Effector memory CD8-positive, alpha-beta T cell (primary cell): ENCODE results near the gene CRIM1.

ENCODE experiments used
- ATAC-seq: fragments of 150-1000 bp; cut with Tn5 transposase; replicated peaks from 2 replicates; pipeline ENCODE4 v1.10.0; 2021; ENCODE audit warnings: mild to moderate bottlenecking, moderate library complexity
- DNase-seq, 3 experiments: peaks; one replicate each; pipeline ENCODE4 v3.0.0; 2021
- H3K27ac Mint-ChIP-seq, 2 donors: one replicate each; pipeline ENCODE4 v1.8.0; 2022; ENCODE audit warnings: mild to moderate bottlenecking in 2 of 2, mixed read lengths in 2 of 2, moderate library complexity in 2 of 2
- H3K27me3 Mint-ChIP-seq, 2 donors: one replicate each; pipeline ENCODE4 v1.8.0; 2022; ENCODE audit warnings: mixed read lengths in 2 of 2
- H3K36me3 Mint-ChIP-seq: one replicate; pipeline ENCODE4 v1.8.0; 2022; ENCODE audit warnings: mild to moderate bottlenecking, moderate library complexity, mixed read lengths; ENCODE audit not compliant: insufficient read depth
- H3K4me1 Mint-ChIP-seq, 2 donors: one replicate each; pipeline ENCODE4 v1.8.0; 2022; ENCODE audit warnings: low read depth in 2 of 2, mixed read lengths in 2 of 2
- H3K4me3 Mint-ChIP-seq, 2 donors: one replicate each; pipeline ENCODE4 v1.8.0; 2022; ENCODE audit warnings: mild to moderate bottlenecking in 2 of 2, mixed read lengths in 2 of 2, moderate library complexity in 2 of 2
- H3K9me3 Mint-ChIP-seq, 2 donors: one replicate each; pipeline ENCODE4 v1.8.0; 2022; ENCODE audit warnings: mixed read lengths in 2 of 2

The CRIM1 gene

GRCh38 chr2:36540986-36541754, 185.6 kb downstream of the CRIM1 start:
- Mint-ChIP-seq H3K4me3 (no peak overlapping the region), H3K9me3 (no peaks in the 10 kb centered on the region), H3K27ac (no peak overlapping the region), H3K36me3 (no peaks in the 10 kb centered on the region), H3K27me3 (no peaks in the 10 kb centered on the region), H3K4me1 (peaks cover 0 to 3% of the 10 kb centered on the region in 2 donors)
- ATAC-seq (no peak), DNase-seq (no peak)

DNA sequence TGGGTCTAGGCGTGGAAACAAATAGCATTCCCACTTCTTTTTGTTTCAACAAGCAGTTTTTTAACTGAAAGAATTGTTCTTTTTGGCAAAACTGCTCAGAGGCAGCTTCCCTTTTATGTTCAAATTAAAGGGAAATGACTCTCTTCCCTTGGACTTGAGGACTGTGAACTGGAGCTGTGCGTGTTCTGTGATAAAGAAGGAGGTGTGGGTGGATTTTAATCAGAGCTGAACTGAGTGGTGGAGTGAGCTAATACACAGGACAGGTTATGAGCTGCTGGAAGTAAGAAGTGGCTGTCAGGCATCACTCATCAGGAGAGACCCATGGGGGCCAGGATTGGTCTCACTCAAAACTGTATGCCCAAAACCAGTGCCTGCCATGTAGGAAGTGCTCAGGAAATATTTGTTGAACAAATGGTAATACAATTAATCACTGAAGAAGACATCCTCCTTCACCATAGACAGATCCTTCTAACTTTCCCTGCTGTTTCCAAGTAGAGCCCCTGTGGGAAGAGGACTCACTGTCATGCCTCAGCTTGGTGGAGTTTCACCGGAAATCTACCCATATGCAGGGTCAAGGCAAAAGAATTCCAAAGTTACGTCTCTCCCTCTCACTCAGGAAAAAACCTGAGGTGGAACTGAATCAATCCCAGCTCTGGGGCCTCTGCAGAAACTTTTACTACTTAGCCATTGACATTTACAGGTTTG, 186.5 kb downstream of the CRIM1 start:
- Mint-ChIP-seq H3K36me3 (peaks cover 7% of the 10 kb centered on the region), H3K4me1 (no peaks in the 10 kb centered on the region), H3K27ac (no peak overlapping the region), H3K9me3 (no peaks in the 10 kb centered on the region), H3K27me3 (no peaks in the 10 kb centered on the region), H3K4me3 (no peak overlapping the region)
- no peak for ATAC-seq
- no peak for DNase-seq

DNA sequence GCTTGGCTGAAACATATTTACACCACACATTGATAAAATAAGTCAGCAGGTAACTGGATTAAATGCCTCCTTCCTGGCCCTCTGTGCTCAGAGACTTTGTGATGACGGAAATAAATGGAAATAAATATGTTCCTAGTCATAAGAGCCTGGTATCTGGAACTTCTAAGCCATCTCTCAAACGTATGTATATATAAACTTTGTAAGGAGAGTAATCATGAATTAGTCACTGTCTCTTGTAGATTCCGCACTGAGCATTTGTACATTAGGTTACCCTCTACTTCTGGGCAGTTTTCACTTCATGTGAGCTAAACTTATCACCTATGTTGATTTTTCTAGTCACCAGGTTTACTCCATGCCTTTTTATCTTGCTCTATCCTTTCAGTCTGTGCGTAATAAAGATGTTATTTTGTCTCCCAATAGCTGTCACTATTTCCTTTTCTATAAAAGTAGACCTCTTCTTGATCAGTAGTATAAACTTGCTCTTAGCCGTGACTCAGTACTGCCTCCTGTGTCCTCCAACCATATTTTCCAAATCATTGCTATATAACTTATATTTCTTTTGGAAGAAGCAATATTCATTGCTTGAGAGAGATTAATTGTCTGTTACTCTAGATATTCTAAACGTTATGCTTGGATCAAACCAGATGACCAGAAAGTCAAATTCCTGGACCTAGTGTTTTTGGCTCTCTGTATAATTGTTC, 189.2 kb downstream of the CRIM1 start:
- Mint-ChIP-seq H3K27me3 (no peaks in the 10 kb centered on the region), H3K9me3 (no peaks in the 10 kb centered on the region), H3K27ac (no peak overlapping the region), H3K36me3 (peaks cover 24% of the 10 kb centered on the region), H3K4me3 (no peak overlapping the region), H3K4me1 (peaks cover 0 to 4% of the 10 kb centered on the region in 2 donors)
- DNase-seq: no peak
- ATAC-seq: no peak

DNA sequence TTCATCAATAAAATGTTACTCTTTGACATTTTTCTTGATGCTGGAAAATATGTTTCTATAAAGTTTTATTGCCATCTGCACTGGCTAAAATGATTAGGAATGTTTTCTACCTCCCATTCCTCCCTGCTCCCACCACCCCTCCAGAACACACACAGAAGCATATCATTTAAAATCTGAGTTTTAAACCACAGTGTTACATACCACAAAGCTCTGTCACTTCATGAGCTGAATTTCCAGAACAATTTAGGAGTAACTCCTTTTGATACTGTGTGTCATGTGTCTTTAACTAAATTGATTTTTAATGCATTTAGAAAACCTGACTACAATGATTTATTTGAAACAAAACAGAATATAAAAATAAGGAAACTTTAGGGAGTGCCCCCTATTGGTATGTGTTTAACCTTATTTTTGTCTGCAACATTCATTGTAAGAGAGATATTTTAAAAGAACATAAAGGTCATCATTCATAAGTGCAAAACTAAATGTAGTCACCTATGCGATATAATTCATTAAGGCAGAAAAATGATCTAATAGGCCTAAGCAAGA, 190.4 kb downstream of the CRIM1 start:
- no peak for DNase-seq
- peaks cover 0 to 4% of the 10 kb centered on the region in 2 donors for H3K4me1 Mint-ChIP-seq
- H3K4me3 Mint-ChIP-seq: no peak overlapping the region
- no peak for ATAC-seq
- H3K36me3 Mint-ChIP-seq: peaks cover 27% of the 10 kb centered on the region
- no peaks in the 10 kb centered on the region for H3K27me3 Mint-ChIP-seq
- no peak overlapping the region for H3K27ac Mint-ChIP-seq
- H3K9me3 Mint-ChIP-seq: no peaks in the 10 kb centered on the region

DNA sequence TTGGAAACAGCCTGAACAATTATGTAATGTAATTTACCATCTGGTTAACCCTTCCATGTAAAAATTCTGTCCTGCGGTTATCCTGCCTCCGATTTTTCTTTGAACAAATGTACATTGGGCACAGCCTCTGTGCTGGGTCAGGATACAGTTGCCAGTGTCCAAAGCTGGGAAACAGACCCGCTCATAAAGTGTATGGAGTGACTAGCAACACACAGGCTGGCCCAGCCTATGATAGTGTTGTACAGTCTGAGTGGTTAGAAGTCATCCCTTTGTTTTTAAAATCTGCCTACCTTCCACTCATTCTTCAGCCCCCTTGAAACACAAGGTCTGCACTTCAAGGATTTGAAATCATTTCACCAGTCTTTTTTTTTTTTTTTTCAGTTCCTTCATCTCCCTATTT, 192.3 kb downstream of the CRIM1 start:
- ATAC-seq: no peak
- no peak overlapping the region for H3K27ac Mint-ChIP-seq
- H3K4me1 Mint-ChIP-seq: peaks cover 0 to 4% of the 10 kb centered on the region in 2 donors
- no peaks in the 10 kb centered on the region for H3K27me3 Mint-ChIP-seq
- H3K36me3 Mint-ChIP-seq: peaks cover 37% of the 10 kb centered on the region
- no peaks in the 10 kb centered on the region for H3K9me3 Mint-ChIP-seq
- no peak for DNase-seq
- H3K4me3 Mint-ChIP-seq: no peak overlapping the region

- H3K36me3 Mint-ChIP-seq: peaks cover 43% of the 10 kb centered on the region
These were observed 193.6 kb downstream of the CRIM1 start for GRCh38 chr2:36549165-36549574.

DNA sequence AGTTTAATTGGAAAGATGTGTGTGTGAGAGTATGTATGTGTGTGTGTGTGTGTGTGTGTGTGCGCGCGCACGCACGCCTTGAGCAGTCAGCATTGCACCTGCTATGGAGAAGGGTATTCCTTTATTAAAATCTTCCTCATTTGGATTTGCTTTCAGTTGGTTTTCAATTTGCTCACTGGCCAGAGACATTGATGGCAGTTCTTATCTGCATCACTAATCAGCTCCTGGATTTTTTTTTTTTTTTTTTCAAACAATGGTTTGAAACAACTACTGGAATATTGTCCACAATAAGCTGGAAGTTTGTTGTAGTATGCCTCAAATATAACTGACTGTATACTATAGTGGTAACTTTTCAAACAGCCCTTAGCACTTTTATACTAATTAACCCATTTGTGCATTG, 194.4 kb downstream of the CRIM1 start:
- Mint-ChIP-seq H3K4me1 (peaks cover 0 to 4% of the 10 kb centered on the region in 2 donors), H3K36me3 (peaks cover 46% of the 10 kb centered on the region), H3K27me3 (no peaks in the 10 kb centered on the region), H3K9me3 (no peaks in the 10 kb centered on the region), H3K4me3 (no peak overlapping the region), H3K27ac (peak overlapping the region in 1 of 2 donors; percentile 89)
- DNase-seq (no peak), ATAC-seq (no peak)

More at GRCh38 chr2:36549165-36549574, 193.6 kb downstream of the CRIM1 start:
- Mint-ChIP-seq H3K27ac (peak overlapping the region; percentile 19 to 89), H3K9me3 (no peaks in the 10 kb centered on the region), H3K4me1 (peaks cover 0 to 4% of the 10 kb centered on the region in 2 donors), H3K27me3 (no peaks in the 10 kb centered on the region), H3K4me3 (no peak overlapping the region)
- ATAC-seq (no peak), DNase-seq (no peak)

GRCh38 chr2:36553683-36554082, 198.1 kb downstream of the CRIM1 start:
- Mint-ChIP-seq H3K9me3 (no peaks in the 10 kb centered on the region), H3K4me3 (no peak overlapping the region), H3K36me3 (peaks cover 34% of the 10 kb centered on the region), H3K27me3 (no peaks in the 10 kb centered on the region), H3K4me1 (peaks cover 0 to 4% of the 10 kb centered on the region in 2 donors), H3K27ac (no peak overlapping the region)
- DNase-seq: no peak
- no peak for ATAC-seq

DNA sequence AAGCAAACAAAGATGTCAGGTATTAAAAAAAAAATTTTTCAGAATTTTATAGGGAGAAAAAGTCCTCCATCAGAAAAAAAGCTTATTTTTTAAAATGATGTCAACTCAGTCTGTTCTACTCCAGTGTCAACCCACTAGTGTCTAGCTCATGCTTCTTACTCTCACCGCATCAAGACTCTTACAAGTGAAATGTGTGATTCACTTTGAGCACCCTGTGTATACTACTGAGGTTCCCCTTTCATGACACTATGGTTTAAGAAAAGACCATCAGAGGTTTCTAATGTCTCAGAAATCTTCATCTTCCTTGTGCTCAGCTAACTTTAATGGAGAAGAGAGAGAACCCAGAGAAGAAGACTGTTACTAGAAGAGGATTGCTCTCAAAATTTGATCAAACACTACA, 199.0 kb downstream of the CRIM1 start:
- H3K36me3 Mint-ChIP-seq: peaks cover 37% of the 10 kb centered on the region
- peaks cover 0 to 2% of the 10 kb centered on the region in 2 donors for H3K4me1 Mint-ChIP-seq
- peak overlapping the region in 1 of 2 donors; percentile 3 for H3K27ac Mint-ChIP-seq
- no peaks in the 10 kb centered on the region for H3K27me3 Mint-ChIP-seq
- no peak for DNase-seq
- no peaks in the 10 kb centered on the region for H3K9me3 Mint-ChIP-seq
- no peak for ATAC-seq
- H3K4me3 Mint-ChIP-seq: no peak overlapping the region

DNA sequence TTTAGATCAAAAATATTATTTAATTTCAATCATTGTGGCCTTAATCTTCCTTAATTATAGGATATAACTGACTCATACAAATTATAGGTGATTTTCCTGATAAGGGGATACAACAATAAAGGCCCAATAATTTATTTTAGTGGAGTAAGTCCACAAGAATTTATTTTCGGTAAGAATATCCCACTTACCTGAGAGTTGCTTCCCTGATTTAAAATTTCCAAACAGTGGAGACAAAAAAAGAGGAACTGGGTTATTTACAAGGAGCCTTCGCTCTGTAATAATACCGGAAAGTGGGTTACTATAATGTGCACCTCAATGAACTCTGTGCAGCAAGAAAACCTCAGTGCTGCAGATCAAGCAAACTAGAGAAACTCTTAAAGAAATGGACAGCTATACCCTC, 200.2 kb downstream of the CRIM1 start:
- DNase-seq: no peak
- Mint-ChIP-seq H3K9me3 (no peaks in the 10 kb centered on the region), H3K27ac (no peak overlapping the region), H3K4me1 (peaks cover 0 to 3% of the 10 kb centered on the region in 2 donors), H3K4me3 (no peak overlapping the region), H3K27me3 (no peaks in the 10 kb centered on the region), H3K36me3 (peaks cover 34% of the 10 kb centered on the region)
- ATAC-seq: no peak

DNA sequence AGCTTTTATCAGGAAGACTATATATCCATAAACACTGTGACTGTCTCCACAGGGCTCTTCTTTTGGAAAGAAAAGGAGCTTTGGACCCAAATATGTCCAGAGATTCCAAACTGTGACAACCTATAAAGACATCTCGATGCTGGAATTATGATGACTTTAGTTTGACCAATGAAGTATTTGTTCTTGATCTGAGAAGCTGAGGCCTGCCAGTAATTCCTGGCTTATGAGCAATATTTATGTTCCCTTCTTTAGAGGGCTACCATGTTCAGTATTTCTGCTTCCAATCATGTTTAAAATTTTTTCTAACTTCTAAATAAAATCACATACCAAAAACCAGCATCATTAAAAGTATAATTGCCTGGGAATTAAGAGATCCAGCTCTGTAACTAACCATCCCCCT, 201.3 kb downstream of the CRIM1 start:
- no peak overlapping the region for H3K4me3 Mint-ChIP-seq
- no peaks in the 10 kb centered on the region for H3K27me3 Mint-ChIP-seq
- no peak for ATAC-seq
- H3K9me3 Mint-ChIP-seq: no peaks in the 10 kb centered on the region
- H3K27ac Mint-ChIP-seq: no peak overlapping the region
- peaks cover 0 to 5% of the 10 kb centered on the region in 2 donors for H3K4me1 Mint-ChIP-seq
- peaks cover 34% of the 10 kb centered on the region for H3K36me3 Mint-ChIP-seq
- no peak for DNase-seq

DNA sequence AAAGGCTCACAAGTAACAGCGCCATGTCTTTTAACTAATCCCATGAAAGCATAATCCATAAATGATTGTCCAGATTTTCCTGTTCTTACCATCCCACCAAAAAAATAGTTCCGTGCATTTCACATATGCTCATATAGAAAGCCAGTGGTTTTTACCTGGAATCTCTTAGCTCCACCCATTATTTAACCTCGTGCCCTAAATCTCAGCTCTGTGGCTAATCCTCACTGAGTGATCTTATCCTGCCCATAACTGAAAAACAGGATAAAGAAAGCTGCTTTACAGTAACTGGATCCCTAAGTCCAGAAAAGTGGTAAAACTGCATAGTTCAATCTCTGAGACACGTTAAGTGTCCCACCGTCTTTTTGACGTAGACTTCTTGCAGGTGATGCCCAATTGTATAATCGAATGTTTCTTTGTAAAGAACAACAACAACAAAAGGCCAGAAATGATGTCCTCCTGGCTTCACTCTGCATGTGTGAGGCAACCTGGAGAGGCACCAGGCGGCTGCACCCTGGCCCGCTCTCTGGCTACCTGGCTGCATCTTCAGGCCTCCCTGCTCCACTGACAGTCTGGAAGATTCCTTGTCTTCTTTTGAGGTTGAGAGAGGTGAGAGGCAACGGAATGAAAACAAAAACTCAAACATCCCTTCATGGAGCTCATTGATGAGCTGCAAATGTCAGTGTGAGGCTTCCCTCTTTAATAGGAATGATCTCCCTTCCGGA, 203.8 kb downstream of the CRIM1 start:
- Mint-ChIP-seq H3K27ac (no peak overlapping the region), H3K4me1 (peaks cover 9 to 10% of the 10 kb centered on the region in 2 donors), H3K9me3 (no peaks in the 10 kb centered on the region), H3K27me3 (no peaks in the 10 kb centered on the region), H3K36me3 (peaks cover 20% of the 10 kb centered on the region), H3K4me3 (no peak overlapping the region)
- ATAC-seq: no peak
- no peak for DNase-seq

- ATAC-seq: no peak
- Mint-ChIP-seq H3K4me3 (no peak overlapping the region), H3K27ac (no peak overlapping the region), H3K27me3 (no peaks in the 10 kb centered on the region), H3K9me3 (no peaks in the 10 kb centered on the region), H3K36me3 (peaks cover 18% of the 10 kb centered on the region), H3K4me1 (peaks cover 11 to 12% of the 10 kb centered on the region in 2 donors)
- DNase-seq: no peak
These were observed 205.1 kb downstream of the CRIM1 start for GRCh38 chr2:36560726-36561125.
